GM23338 (cell line): Measurements from ENCODE around the gene CTSW. TPM values are rescaled to one million over a fixed set of nuclear protein-coding genes. Genes with fewer than 3 reads are reported as not detected.

Experiments used
- ATAC-seq: fragments of 200-7000 bp; cut with Tn5 transposase; 3 replicates; pipeline ENCODE4 v1.9.1; 2020
- DNase-seq: peaks from one replicate; pipeline ENCODE4 v3.0.0-alpha.2; 2015; ENCODE audit warnings: low spot score
- H2AFZ ChIP-seq: fragments of 200-600 bp; sonication (generic); 2 replicates; pipeline ENCODE4 v1.8.0; 2016; ENCODE audit warnings: antibody characterized with exemption, mild to moderate bottlenecking, moderate library complexity
- H3F3A ChIP-seq: fragments of 200-600 bp; sonication (generic); replicated peaks from 2 replicates; pipeline ENCODE4 v1.8.0; 2017; ENCODE audit warnings: antibody characterized with exemption, mixed run types, low read depth
- H3K27ac ChIP-seq: fragments of 200-600 bp; sonication (generic); 2 replicates; pipeline ENCODE4 v1.6.1; 2016; ENCODE audit warnings: low read depth
- H3K27me3 ChIP-seq: fragments of 200-600 bp; sonication (generic); 2 replicates; pipeline ENCODE4 v1.8.0; 2016; ENCODE audit warnings: mild to moderate bottlenecking, mixed run types, moderate library complexity; ENCODE audit not compliant: insufficient read depth
- H3K36me3 ChIP-seq: fragments of 200-600 bp; sonication (generic); 2 replicates; pipeline ENCODE4 v1.8.0; 2016; ENCODE audit warnings: mild to moderate bottlenecking; ENCODE audit not compliant: insufficient read depth
- H3K4me1 ChIP-seq: fragments of 200-600 bp; sonication (generic); 2 replicates; pipeline ENCODE4 v1.8.0; 2016; ENCODE audit warnings: mild to moderate bottlenecking, moderate library complexity; ENCODE audit not compliant: insufficient read depth
- H3K4me2 ChIP-seq: fragments of 200-600 bp; sonication (generic); 2 replicates; pipeline ENCODE4 v1.7.1; 2017; ENCODE audit warnings: mixed run types
- H3K4me3 ChIP-seq: fragments of 200-600 bp; sonication (generic); 2 replicates; pipeline ENCODE4 v1.6.1; 2016; ENCODE audit warnings: mixed run types
- H3K79me2 ChIP-seq: fragments of 200-600 bp; sonication (generic); replicated peaks from 2 replicates; pipeline ENCODE4 v1.8.0; 2017; ENCODE audit warnings: mild to moderate bottlenecking; ENCODE audit not compliant: insufficient read depth
- H3K9me2 ChIP-seq: fragments of 200-600 bp; sonication (generic); 2 replicates; pipeline ENCODE4 v1.8.0; 2017; ENCODE audit not compliant: insufficient read depth
- H4K20me1 ChIP-seq: fragments of 200-600 bp; sonication (generic); replicated peaks from 2 replicates; pipeline ENCODE4 v1.8.0; 2017; ENCODE audit warnings: mild to moderate bottlenecking; ENCODE audit not compliant: insufficient read depth
- H3K27ac Mint-ChIP-seq: 2 replicates; pipeline ENCODE4 v1.8.0; 2020; ENCODE audit warnings: inconsistent platforms, mild to moderate bottlenecking, moderate library complexity, mixed read lengths
- H3K27me3 Mint-ChIP-seq: 3 replicates; pipeline ENCODE4 v1.8.0; 2022; ENCODE audit warnings: low read depth, mild to moderate bottlenecking, moderate library complexity, mixed read lengths, inconsistent platforms; ENCODE audit not compliant: insufficient read depth, poor library complexity
- H3K36me3 Mint-ChIP-seq: 3 replicates; pipeline ENCODE4 v1.8.0; 2021; ENCODE audit warnings: low read depth, mild to moderate bottlenecking, inconsistent platforms, moderate library complexity, mixed read lengths
- H3K4me1 Mint-ChIP-seq: 3 replicates; pipeline ENCODE4 v1.8.0; 2020; ENCODE audit warnings: mild to moderate bottlenecking, inconsistent platforms, mixed read lengths
- H3K4me3 Mint-ChIP-seq: 3 replicates; pipeline ENCODE4 v1.8.0; 2021; ENCODE audit warnings: moderate library complexity, mild to moderate bottlenecking, inconsistent platforms, mixed read lengths
- H3K9me3 Mint-ChIP-seq: 3 replicates; pipeline ENCODE4 v1.8.0; 2020; ENCODE audit warnings: moderate library complexity, mild to moderate bottlenecking, inconsistent platforms, mixed read lengths
- CREB1 ChIP-seq: fragments of 250-450 bp; sonication (Bioruptor Pico); IDR thresholded peaks from 2 replicates; pipeline ENCODE4 v1.5.0; 2020; ENCODE audit warnings: low read depth, mild to moderate bottlenecking, moderate library complexity
- ETS1 ChIP-seq: IDR thresholded peaks from 2 replicates; pipeline ENCODE4 v1.6.1; 2016; ENCODE audit warnings: antibody characterized with exemption
- EZH2 ChIP-seq: fragments of 200-600 bp; sonication (generic); IDR thresholded peaks from one replicate; pipeline ENCODE4 v1.8.0; 2017; ENCODE audit warnings: antibody characterized with exemption, mild to moderate bottlenecking, low read depth; ENCODE audit not compliant: unreplicated experiment
- EZH2phosphoT487 ChIP-seq: fragments of 200-600 bp; sonication (generic); IDR thresholded peaks from one replicate; pipeline ENCODE4 v1.8.1; 2018; ENCODE audit warnings: antibody characterized with exemption; ENCODE audit not compliant: unreplicated experiment
- JUNB ChIP-seq: IDR thresholded peaks from one replicate; pipeline ENCODE4 v1.6.1; 2016; ENCODE audit warnings: antibody characterized with exemption; ENCODE audit not compliant: unreplicated experiment
- NANOG ChIP-seq: IDR thresholded peaks from 2 replicates; pipeline ENCODE4 v1.6.1; 2016; ENCODE audit warnings: antibody characterized with exemption, borderline replicate concordance
- POLR2AphosphoS5 ChIP-seq: IDR thresholded peaks from 2 replicates; pipeline ENCODE4 v1.6.1; 2016; ENCODE audit warnings: antibody characterized with exemption, low read depth
- STAT1 ChIP-seq: IDR thresholded peaks from one replicate; pipeline ENCODE4 v1.6.1; 2016; ENCODE audit warnings: antibody characterized with exemption; ENCODE audit not compliant: unreplicated experiment
- ZNF114 ChIP-seq: fragments of 250-450 bp; sonication (Bioruptor Pico); IDR thresholded peaks from 2 replicates; pipeline ENCODE4 v1.5.0; 2020; ENCODE audit warnings: mild to moderate bottlenecking, moderate library complexity
- ZNF331 ChIP-seq: fragments of 250-450 bp; sonication (Bioruptor Pico); IDR thresholded peaks from 2 replicates; pipeline ENCODE4 v1.5.0; 2020; ENCODE audit warnings: low read depth, mild to moderate bottlenecking, moderate library complexity
- ZNF462 ChIP-seq: fragments of 250-450 bp; sonication (Bioruptor Pico); IDR thresholded peaks from 2 replicates; pipeline ENCODE4 v1.5.0; 2020; ENCODE audit warnings: mild to moderate bottlenecking, moderate library complexity
- polyA plus RNA-seq: library from polyadenylated mRNA; unstranded; fragments of >200 nt; fragmentation: Nextera tagmentation; extraction: Ambion mirVana; gene quantifications from 2 replicates; pipeline ENCODE4 v1.2.1, GENCODE V29; 2016
- total RNA-seq: library from RNA; depleted of rRNA; stranded (reverse); fragments of >200 nt; shearing (Covaris generic); gene quantifications from 2 replicates; pipeline ENCODE4 v1.2.3, GENCODE V29; 2014
- TF ChIP-seq, protein P1 (sequence below), 2 experiments: fragments of 200-600 bp in 1 of 2; sonication (generic) in 1 of 2; conservative IDR thresholded peaks; 2 replicates each; pipeline versions ENCODE4 v1.5.1 to v1.6.1; 2016 to 2017; ENCODE audit warnings: antibody characterized with exemption in 2 of 2, low read depth in 2 of 2, mild to moderate bottlenecking in 2 of 2, moderate library complexity in 1 of 2
- TF ChIP-seq, protein P2 (sequence below): IDR thresholded peaks from one replicate; pipeline ENCODE4 v1.6.1; 2018; ENCODE audit warnings: antibody characterized with exemption; ENCODE audit not compliant: unreplicated experiment

CTSW gene
- total and polyA plus RNA-seq, 2 experiments from 2014 or later: not detected

DNA sequence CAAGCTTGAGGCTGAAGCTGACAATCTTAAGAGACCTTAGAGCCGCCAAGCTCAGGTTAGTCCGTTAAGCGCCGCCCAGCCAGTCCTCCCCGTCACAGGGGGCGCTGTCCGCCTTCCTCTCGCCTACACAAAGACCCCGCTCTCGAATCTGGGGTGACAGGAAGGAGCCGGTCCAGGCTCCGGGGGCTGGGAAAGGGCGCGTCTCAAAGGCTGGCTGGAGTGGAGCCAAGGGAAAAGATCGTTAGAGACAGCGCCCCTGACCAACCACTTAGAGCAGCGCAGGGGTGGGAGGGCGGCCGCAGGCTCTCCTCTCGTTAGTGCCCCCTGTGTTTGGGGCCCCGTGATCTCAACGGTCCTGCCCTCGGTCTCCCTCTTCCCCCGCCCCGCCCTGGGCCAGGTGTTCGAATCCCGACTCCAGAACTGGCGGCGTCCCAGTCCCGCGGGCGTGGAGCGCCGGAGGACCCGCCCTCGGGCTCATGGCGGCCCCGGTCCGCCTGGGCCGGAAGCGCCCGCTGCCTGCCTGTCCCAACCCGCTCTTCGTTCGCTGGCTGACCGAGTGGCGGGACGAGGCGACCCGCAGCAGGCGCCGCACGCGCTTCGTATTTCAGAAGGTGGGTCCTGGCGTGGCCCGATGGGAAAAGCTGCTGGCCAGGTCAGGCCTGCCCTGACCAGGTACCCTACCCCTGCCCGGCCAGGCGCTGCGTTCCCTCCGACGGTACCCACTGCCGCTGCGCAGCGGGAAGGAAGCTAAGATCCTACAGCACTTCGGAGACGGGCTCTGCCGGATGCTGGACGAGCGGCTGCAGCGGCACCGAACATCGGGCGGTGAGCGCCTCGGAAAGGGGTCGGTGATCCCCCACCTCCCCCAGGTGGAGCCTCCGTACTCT lies 19.1 kb upstream of the CTSW start, which contains the start of gene MUS81:
Gene MUS81, plus strand, starts transcription at position 156 of the 887 bp plus-strand sequence. Its CDS starts 321 bp downstream, at position 477.
- Mint-ChIP-seq H3K27ac (peak within 1 kb of the TSS; percentile 97), H3K36me3 (peaks cover 52% of the 10 kb centered on the region), H3K4me3 (peak within 1 kb of the TSS; percentile 91), H3K27me3 (peaks cover 35% of the 10 kb centered on the region), H3K9me3 (peaks cover 4% of the 10 kb centered on the region; the same call in 2 of the 3 replicates), H3K4me1 (peaks cover 24% of the 10 kb centered on the region)
- Histone ChIP-seq H3K36me3 (peaks cover 10% of the 10 kb centered on the region), H3K27me3 (no peaks in the 10 kb centered on the region), H4K20me1 (peaks cover 19% of the 10 kb centered on the region), H3K4me1 (peaks cover 11% of the 10 kb centered on the region), H3K79me2 (peaks cover 31% of the 10 kb centered on the region), H3K27ac (peak within 1 kb of the TSS; percentile 96), H3K4me3 (peak within 1 kb of the TSS; percentile 95), H3K4me2 (peak within 1 kb of the TSS; percentile 99), H3K9me2 (no peaks in the 10 kb centered on the region), H2AFZ (peak within 1 kb of the TSS; percentile 66; the same call in 1 of the 2 replicates), H3F3A (peaks cover 37% of the 10 kb centered on the region)
- ATAC-seq (peak; percentile 36), DNase-seq (peak; percentile 99)
- TF ChIP-seq EZH2 (no peak), EZH2phosphoT487 (no peak), POLR2AphosphoS5 (peak; percentile 59; the same call in 1 of the 2 replicates), ETS1 (peak; percentile 89), ZNF331 (no peak), STAT1 (no peak), JUNB (no peak), ZNF114 (CRISPR knock-in tag) (no peak), CREB1 (0 out of 2 replicates have a peak, but pooled peaks have one; percentile 26), ZNF462 (no peak), NANOG (no peak)
- TF ChIP-seq, protein P1, sequence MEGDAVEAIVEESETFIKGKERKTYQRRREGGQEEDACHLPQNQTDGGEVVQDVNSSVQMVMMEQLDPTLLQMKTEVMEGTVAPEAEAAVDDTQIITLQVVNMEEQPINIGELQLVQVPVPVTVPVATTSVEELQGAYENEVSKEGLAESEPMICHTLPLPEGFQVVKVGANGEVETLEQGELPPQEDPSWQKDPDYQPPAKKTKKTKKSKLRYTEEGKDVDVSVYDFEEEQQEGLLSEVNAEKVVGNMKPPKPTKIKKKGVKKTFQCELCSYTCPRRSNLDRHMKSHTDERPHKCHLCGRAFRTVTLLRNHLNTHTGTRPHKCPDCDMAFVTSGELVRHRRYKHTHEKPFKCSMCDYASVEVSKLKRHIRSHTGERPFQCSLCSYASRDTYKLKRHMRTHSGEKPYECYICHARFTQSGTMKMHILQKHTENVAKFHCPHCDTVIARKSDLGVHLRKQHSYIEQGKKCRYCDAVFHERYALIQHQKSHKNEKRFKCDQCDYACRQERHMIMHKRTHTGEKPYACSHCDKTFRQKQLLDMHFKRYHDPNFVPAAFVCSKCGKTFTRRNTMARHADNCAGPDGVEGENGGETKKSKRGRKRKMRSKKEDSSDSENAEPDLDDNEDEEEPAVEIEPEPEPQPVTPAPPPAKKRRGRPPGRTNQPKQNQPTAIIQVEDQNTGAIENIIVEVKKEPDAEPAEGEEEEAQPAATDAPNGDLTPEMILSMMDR (conservative IDR thresholded peaks at IDR 0.05; ENCODE audit: low read depth in 2 of 2): peak; percentile 82 to 86
- TF ChIP-seq, protein P2, sequence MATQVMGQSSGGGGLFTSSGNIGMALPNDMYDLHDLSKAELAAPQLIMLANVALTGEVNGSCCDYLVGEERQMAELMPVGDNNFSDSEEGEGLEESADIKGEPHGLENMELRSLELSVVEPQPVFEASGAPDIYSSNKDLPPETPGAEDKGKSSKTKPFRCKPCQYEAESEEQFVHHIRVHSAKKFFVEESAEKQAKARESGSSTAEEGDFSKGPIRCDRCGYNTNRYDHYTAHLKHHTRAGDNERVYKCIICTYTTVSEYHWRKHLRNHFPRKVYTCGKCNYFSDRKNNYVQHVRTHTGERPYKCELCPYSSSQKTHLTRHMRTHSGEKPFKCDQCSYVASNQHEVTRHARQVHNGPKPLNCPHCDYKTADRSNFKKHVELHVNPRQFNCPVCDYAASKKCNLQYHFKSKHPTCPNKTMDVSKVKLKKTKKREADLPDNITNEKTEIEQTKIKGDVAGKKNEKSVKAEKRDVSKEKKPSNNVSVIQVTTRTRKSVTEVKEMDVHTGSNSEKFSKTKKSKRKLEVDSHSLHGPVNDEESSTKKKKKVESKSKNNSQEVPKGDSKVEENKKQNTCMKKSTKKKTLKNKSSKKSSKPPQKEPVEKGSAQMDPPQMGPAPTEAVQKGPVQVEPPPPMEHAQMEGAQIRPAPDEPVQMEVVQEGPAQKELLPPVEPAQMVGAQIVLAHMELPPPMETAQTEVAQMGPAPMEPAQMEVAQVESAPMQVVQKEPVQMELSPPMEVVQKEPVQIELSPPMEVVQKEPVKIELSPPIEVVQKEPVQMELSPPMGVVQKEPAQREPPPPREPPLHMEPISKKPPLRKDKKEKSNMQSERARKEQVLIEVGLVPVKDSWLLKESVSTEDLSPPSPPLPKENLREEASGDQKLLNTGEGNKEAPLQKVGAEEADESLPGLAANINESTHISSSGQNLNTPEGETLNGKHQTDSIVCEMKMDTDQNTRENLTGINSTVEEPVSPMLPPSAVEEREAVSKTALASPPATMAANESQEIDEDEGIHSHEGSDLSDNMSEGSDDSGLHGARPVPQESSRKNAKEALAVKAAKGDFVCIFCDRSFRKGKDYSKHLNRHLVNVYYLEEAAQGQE: no peak
